Stimulated activated CD4-positive, alpha-beta T cell treated with anti-CD3 and anti-CD28 coated beads, Interleukin-4, amount 100 ng/mL, for 24 hours (primary cell): ENCODE data around the gene PAK4.
"Not testable (repeated sequence)": the region's sequence is repeated elsewhere in the genome, so short reads cannot be mapped to it uniquely, and the experiment has no call there.

ENCODE experiments used
- DNase-seq: peaks from one replicate; pipeline ENCODE4 v3.0.0-alpha.2; 2020

Gene PAK4

DNA sequence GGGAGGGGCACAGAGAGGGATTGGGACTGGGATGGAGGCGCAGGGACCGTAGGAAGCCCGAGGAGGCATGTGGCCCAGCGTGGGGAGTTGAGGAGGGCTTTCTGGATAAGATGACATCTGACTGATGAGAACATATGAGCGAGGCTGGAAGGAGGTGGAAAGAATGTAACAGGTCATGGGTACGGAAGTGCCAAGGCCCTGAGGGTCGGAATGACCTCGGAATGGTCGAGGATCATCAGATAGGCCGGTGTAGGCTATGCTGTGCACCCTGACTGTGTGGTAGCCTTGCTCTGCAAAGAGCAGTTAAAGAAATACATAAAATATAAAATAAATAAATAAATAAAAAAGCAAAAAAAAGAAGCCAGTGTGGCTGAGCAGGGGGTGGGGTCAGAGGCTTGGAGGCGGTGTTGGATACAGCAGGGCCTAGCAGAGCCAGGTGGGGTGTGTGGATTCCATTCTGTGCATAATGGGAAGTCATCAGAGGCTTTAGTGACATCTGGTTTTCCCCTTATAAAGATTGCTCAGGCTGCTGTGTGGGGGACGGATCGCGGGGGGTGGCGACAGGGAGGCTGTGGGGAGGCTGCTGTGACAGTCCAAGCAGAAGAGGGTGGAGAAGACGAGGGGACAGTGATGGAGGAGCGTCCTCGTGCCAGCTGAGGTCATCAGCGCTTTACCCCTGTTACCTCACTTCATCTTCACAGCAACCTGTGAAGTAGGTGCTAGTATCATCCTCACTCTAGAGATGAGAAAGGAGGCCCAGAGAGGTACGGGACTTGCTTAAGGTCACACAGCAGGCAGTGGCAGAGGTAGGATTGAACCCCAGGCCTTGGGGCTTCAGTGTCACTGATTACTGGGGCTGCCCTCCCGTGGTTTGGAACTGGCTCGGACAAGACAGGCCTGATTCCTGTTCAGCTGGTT, 5.0 kb downstream of the PAK4 start:
- no peak for DNase-seq

DNA sequence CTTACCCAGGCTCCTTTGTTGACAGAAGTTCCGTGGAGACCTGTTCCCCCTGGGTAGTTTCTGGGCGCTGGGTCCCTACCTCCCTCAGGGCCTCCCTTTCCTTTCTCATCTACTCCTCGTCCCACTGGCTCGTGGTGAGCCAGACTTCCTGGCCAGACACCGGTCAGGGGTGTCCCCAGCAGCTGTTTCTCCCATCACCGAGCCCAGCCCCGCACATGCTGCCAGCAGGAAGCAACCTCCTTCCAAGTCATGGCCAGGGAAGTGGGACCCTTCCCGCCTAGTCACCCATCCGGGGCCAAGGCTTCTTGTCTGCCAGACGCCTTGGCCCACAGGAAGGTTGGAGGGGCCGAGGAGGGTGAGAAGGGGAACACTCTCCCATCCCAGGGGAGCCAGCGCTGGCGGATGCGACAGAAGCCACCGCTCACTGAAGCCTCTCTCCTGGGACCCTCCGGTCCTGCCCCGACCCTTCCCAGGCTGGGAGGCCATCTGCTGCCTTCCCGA, 5.7 kb downstream of the PAK4 start:
- no peak for DNase-seq

DNA sequence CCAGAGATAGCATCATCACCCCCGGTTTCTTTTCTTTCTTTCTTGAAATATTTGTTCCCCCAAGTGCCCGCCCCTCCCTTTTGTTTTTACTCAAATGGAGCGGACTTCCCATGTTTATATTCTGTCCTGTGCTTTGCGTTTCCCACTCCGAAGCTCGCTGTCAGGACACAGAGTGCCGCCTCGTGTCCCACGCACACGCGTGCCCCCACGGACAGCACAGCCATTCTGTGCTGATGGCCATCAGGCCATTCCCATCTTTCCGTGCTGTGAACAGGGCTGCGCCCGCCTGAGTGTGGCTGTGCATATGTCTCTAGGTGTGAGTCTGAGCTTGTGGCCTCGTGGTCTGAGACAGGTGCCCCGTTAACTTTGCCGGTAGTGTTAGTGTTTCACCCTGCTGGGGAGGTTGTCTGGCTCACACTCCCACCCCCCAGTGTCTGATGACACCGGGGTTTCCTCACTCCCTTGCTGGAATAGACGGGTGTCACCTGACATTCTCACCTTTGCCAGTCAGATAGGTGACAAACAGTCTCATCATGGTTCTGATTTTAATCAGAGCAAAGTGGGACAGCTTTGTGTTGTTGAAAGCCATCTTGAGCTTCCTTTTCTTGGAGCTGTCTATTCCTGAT, 6.9 kb downstream of the PAK4 start:
- DNase-seq = no peak

DNA sequence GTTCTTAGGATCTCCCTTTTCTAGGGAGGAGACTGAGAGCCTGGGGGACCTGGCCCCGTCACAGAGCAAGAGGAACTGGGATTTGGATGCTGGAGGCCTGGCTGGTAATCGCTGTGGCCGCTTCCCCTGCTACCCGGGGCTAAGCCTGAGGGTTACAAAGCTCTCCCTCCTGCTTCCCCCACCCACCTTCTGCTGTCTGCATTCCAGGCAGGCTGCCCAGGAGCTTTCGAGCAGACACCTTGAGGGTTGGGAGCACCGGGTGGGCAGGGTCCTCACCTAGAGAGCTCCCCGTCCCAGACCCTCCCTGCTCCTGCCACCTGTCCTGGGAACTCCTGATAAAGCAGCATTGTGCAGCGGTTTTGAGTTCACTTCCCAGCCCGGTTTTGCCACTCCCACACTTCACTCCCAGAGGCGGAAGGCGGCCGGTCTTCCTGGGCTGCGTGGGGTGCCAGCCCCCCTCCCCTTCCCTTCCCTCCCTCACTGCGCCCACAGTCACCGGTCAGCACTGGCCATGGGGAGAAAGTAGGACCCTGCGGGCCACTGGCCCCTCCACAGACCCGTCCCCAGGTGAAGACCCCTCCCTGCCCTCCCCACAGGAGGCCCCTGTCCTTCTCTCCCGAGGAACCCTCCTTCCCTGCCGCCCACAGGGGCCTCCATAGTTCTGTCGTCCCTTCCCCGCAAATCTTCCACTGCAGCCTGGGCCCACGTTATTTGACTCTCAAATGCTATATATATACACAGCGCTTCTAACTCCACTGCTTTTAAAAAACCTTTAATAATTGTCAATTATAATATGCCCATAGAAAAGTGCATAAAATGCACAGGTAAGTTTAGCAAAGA, 8.1 kb downstream of the PAK4 start:
- DNase-seq = no peak

DNA sequence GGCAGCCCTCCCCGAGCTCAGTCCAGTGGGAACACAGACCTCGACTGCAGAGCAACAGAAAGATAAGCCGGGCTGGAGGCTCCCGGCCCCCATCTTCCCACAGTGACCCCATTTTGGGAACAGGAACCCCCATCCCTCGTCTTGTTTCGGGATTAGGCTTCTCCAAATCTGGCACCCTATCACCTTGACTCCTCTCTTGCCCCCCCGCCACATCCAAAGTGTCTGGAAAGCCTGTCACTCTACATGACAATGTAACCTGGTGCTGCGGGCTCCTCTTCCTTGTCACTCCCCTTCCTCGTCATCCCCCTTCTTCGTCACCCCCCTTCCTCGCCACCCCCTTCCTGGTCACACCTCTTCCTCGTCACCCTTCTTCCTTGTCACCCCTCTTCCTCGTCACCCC, 10.1 kb downstream of the PAK4 start:
- no peak for DNase-seq

DNA sequence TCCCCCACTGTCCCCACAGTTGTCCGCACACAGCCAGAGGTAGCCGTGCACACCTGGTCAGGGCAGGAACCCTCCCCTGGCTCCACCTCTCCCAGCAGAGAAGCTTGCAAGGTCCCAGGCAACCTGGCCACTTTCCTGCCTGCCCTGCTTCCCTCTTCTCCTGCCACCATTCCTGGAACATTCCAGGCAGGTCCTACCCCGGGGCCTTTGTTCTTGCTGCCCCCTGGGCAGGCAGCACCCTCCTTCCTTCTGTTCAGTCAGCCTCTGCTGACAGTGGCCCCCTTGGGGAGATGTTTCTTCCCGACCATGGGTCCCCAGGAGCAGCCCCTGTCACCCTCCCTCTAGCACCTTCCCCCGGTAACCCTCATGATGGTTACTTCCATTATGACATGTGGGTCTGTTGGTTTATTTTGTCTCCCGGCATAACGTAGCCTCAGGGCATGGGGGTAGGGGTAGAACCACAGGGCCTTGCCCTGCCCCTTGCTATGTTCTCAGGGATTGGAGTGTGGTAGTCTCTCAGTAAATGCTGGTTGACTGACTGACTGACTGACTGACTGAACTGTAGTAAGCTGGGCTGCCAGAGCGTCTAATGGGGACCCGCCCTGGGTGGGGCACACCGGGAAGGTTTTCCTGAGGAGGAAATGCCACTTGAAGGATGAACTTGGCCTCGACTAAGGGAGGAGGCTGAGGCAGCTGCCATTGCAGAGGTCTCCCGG, 10.8 kb downstream of the PAK4 start:
- no peak for DNase-seq

DNA sequence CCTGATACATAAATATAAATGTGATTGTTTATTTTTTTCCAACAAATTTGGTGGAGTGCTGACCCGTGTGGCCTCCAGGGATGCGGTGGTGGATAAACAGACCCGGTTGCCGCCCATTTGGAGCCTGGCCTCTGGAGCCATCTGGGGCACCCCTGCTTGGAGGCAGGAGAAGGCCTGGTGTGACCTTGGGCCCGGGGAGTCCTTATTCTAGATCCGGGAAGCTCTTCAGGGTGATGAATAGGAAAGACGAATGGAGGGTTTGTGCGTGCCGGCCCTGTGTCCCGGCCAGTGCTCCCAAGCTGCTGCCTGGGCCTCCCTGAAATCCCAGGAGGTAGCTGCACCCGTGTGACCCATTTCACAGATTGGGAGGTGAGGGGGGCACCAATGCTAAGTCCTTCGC, 11.5 kb downstream of the PAK4 start:
- DNase-seq = no peak

DNA sequence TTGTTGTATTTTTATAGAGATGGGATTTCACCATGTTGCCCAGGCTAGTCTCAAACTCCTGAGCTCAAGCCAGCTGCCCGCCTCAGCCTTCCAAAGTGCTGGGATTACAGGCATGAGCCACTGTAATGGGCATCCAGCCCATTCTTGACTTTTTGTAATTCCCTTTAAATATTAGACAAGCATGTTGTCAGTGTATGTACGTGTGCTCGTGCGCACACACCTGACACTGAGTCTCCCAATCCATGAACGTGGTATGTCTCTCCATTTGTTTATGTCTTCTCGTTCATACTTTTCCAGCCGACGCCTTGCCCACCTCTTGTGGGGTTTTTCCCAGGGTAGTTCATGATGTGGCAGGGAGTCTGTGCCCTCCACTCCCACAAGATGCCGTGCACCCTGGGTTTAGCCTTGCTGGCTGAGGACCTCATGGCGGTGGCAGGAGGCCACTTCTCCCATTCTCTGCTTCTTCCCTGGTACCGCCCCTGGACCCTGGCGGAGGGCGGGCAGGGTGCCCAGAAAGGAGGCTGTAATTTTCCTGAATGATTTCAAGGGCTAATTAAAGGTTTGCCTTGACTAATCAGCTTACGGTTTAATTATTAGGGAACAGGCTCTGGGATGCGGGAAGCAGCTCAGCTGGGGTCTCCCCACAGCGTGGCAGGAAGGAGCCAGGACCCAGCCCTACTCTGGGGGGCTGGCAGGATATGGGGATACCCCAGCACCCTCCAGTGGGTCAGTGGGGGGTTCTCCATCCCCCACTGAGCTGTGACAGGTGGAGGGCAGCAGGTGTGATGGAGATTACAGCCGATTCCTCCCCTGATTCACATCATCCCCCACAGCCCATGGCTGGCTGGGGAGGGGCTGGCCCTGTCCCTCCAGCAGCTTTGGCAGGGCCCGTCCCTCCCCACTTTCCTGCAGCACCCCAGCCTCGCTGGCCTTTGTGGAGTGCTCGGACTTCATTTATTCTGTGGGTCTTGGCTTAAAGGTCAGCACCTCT, 12.9 kb downstream of the PAK4 start:
- DNase-seq = no peak

DNA sequence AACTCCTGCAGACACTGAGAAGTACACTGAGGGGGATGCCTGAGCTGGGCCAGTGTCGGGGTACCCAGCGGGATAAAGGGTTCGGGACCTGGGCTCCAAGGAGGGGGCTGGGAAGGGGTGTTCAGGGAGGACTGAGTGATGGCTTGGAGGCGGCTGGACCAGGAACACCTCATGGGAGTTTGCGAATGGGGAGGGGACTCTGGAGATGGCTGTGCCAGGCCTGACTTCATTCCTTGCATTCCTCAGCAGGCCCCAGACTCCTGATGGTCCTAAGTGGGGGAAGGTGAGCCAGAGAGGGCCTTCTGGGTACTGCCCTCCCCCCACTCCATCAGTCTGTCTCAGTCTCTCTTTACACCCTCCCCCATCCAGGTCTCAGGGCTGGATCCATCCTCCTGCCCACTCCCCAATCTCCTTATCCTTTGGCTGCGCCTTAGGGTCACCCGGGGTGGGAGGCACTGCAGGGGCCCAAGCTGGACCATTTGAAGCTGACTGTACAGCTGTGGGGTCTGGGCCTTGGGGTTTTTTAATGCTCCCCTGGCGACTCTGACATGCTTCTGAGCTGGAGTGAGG, 13.8 kb downstream of the PAK4 start:
- no peak for DNase-seq

DNA sequence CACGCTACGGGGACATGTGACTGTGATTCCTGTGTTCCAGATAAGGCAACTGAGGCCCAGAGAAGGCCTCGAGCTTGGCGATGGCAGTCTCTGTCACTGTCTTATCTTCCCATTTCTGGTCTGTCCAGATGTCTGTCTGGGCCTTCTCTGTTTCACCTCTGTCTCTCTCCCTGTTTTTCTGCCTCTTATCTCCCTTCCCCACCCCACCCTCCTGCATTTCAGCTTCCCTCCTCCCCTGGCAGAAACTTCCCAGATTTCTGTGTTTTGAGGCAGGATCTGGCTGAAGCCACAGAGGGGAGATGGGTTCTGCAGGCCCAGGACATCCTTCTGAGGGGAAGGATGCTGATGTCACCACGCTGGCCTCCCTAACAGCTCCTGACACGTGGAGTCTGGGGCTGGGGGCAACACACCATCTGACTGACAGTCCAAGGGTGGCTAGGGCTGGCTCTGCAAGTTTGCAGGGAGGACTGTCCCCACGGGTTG, 14.4 kb downstream of the PAK4 start:
- no peak for DNase-seq

DNA sequence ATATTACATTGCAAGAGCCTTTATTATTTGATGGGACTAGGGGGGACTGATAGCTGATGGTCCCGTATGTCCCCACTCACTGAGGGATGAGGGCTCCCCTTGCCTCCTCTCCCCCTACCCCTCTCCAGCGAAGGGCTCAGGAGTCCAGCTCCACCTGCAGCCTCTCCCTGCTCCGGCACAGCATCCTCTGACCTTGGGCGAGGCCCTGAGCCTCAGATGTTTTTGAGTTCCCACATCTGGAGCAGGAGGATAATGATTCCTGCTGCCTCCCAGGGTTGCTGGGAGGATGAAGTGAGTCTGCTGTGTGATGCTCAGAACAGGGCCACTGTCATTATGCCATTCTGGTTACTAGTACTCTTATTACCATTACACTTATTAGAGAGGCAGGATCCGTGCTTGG, 15.0 kb downstream of the PAK4 start:
- DNase-seq = no peak

DNA sequence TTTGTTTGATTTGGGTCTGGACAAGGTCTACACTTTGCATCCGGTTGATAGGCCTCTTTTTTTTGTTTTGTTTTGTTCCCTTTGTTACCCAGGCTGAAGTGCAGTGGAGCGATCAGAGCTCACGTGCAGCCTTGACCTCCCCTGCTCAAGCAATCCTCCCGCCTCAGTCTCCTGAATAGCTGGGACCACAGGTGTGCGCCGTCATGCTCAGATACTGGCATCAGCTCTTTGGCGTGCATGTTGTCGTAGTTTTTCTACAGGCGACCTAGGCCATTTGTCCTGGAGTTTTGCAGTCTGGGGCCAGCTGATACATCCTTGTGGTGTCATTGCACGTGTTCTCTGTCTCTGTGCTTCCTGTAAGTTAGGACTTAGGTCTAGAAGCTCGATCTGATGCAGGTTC, 16.3 kb downstream of the PAK4 start:
- DNase-seq = no peak

DNA sequence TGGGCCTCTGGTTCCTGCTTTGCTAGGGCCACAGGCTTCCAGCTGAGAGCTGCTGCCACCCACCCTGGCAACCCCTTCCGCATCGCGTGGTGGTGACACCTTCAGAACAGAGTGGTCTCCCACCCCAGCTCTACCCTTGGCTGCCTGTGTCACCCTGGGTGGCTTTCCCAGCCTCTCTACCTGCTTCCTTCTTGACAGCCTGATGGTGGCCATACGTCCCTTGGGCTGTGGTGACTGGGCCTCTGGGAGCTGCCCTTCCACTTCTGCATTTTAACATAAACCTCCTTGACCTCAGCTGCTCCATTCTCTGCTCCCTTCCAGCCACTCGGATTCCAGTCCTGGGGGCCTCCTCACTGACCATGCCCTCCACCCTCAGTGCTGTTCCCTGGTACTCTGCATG, 17.0 kb downstream of the PAK4 start:
- DNase-seq = no peak

DNA sequence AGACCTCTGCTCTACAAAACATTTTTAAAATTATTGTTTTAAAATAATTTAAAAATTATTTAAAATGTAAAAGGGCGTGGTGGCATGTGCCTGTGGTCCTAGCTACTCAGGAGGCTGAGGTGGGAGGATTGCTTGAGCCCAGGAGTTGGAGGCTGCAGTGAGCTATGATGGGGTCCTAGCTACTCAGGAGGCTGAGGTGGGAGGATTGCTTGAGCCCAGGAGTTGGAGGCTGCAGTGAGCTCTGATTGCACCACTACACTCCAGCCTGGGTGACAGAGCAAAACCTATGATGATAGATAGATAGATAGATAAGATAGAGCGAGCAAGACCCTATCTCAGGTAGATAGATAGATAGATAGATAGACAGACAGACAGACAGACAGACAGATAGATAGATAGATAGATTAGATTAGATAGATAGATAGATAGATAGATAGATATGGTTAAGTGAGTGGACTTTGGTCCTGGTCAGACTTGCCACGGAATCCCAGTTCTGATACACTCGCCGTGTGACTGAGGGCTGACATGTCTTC, 18.2 kb downstream of the PAK4 start:
- not testable (repeated sequence) for DNase-seq

DNA sequence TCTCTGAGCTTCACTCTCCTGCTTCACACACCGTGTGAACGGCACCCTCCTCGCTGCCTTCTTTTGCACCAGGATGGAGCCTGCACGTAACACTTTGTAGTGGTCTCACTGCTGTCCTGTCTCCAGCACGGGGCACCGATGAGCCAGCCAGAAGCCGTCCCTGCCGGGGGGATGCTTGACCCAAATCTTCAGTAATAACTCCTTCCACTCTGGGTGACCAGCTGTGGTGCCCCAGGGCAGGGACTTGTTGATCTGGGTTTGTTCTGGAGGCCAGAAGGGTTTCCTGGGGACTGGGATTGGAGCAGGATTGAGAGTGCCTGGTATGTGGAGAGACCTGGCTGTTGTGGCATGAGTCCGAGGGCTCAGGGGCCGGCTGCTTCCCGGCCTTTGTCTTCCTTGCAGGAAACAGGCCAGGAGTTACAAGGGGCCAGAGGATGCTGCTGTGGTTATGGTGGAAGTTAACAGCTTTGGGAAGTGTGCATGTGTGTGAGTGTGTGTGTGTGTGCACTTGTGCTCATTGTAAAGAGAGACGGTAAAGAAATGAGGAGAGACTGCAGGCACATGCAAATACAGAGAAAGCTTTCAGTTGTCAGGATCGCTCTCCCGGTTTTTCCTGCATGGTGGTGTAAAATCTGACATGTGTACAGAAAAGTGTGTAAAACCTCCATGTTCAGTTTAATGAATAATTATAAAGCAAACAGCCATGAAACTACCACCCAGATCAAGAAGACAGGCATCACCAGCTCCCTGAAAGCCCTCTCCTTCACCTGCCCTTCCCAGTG, 18.9 kb downstream of the PAK4 start:
- DNase-seq = no peak

DNA sequence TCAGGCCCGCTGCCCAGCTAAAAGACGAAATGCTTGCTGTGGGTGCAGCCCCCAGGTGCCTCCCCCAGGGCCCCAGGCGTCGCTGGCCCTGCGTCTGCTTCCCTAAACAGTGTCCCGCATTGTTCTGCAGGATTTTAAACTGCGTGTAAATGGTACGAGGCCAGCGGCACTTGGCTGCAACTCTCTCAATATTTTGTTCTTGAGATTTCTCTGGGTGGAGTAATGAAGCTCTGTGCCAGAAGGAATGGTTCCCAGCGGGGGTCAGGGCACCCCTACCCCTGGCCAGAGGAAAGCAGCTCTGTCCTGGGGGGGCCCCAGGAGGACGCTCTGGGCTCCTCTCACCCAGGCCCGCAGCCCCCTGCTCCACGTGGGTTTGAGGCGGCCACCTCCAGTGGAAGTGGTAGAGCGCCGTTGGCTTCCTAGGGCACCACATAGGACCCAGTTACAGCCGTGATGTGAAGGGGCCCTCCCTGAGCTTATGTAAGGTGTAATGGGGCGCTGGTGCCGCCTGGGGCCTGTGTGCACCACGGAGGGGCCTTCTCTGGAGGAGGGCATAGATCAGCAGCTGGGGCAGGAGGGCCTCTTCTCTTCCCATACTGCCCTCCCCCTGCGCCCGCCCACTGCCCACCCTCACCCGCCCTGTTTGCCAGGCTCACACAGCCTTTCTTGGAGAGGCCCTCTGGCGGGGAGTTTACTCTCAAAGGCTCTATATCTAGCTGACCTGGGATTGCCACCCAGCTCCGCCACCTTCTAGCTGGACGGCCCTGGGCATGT, 19.8 kb downstream of the PAK4 start:
- DNase-seq = no peak

DNA sequence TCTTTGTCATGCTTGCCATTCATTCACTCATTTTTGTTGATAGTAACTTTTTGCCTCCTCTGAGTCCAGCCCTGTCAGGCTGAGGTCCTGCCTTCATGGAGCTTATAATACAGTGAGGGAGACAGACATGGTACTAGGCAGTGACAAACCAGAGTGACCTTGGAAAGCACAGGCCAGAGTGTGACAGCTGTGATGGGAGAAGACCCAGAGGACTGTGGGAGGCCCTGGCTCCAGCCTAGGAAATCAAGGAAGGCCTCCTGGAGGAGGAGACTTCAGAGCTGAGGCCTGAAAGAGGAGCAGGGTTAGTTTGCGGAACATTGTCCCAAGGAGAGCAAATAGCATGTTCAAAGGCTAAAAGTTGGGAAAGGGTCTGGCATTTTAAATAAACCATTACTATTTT, 20.5 kb downstream of the PAK4 start:
- no peak for DNase-seq

DNA sequence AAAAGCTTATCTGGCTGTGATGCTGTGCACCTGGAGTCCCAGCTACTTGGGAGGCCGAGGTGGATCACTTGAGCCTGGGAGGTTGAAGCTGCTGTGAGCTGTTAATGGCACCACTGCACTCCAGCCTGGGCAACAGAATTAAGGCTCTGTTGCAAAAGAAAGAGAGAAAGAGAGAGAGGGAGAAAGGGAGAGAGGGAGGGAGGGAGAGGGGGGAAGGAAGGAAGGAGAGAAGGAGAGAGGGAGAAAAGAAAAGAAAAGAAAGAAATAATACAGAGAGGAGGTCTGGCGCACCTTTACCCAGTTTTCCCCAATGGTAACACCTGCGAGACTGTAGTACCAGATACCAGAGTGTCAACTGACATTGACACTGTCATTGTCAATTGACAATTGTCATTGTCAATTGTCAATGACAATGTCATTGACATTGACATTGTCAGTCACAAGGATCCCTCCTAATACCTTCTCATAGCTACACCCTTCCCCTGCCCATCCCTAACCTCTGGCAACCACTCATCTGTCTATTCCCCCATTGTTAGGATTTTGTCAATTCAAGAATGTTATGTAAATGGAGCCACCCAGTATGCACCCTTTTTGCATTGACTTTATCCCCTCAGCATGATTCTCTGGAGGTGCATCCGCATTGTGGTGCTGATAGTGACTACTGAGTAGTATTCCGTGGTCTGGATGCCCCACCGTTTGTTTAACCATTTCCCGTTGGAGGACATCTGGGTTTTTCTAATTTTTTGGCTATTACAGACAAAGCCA, 21.3 kb downstream of the PAK4 start:
- DNase-seq = no peak
